Adrenal gland (tissue), 12 donors: Measurements from ENCODE around the gene FAM3B. TPM values are rescaled to one million over a fixed set of nuclear protein-coding genes. Genes with fewer than 3 reads are reported as not detected.

ENCODE experiments used
- DNase-seq, 7 donors: peaks; one replicate each; pipeline ENCODE4 v3.0.0-alpha.2; 2019 to 2020
- H3K27ac ChIP-seq, 5 donors: fragments of 200-600 bp; sonication (generic) in 4 of 5; 1 replicate in 3 of 5; 2 replicates in 2 of 5; pipeline versions ENCODE4 v1.5.1 to v1.8.0; 2016 to 2020; ENCODE audit warnings: mild to moderate bottlenecking in 1 of 5
- H3K27me3 ChIP-seq: fragments of 200-600 bp; 2 replicates; pipeline ENCODE4 v1.8.0; 2021
- H3K36me3 ChIP-seq, 2 donors: fragments of 200-600 bp; replicated peaks in 1 of 2; 1 replicate in 1 of 2; 2 replicates in 1 of 2; pipeline versions ENCODE4 v1.5.1 to v1.8.0; 2018 to 2022
- H3K4me1 ChIP-seq, 2 donors: fragments of 200-600 bp; replicated peaks in 1 of 2; 1 replicate in 1 of 2; 2 replicates in 1 of 2; pipeline versions ENCODE4 v1.5.1 to v1.8.0; 2018 to 2021
- H3K4me3 ChIP-seq, 4 donors: fragments of 200-600 bp; sonication (generic) in 3 of 4; one replicate each; pipeline ENCODE4 v1.5.1; 2016 to 2018
- H3K9me3 ChIP-seq, 3 donors: fragments of 200-600 bp; sonication (generic) in 1 of 3; replicated peaks in 1 of 3; 1 replicate in 2 of 3; 2 replicates in 1 of 3; pipeline versions ENCODE4 v1.5.1 to v1.8.0; 2016 to 2021
- CTCF ChIP-seq, 6 experiments: fragments of 450-650 bp in 4 of 6; fragments of 200-600 bp in 2 of 6; sonication (generic) in 1 of 6; IDR thresholded peaks; 1 replicate in 5 of 6; 2 replicates in 1 of 6; pipeline versions ENCODE4 v1.5.1 to v1.8.0; 2016 to 2021; ENCODE audit warnings: antibody characterized with exemption in 6 of 6, mild to moderate bottlenecking in 2 of 6, moderate library complexity in 1 of 6
- POLR2A ChIP-seq, 2 donors: fragments of 450-650 bp; IDR thresholded peaks; one replicate each; pipeline ENCODE4 v1.6.1; 2017; ENCODE audit warnings: antibody characterized with exemption in 2 of 2, mild to moderate bottlenecking in 2 of 2, moderate library complexity in 1 of 2
- WGBS, 4 donors: extraction: QIAGEN DNeasy Blood & Tissue Kit in 2 of 4; methylation state at CpG; one replicate each; pipeline versions ENCODE4 v1.1.5 to v1.1.7; 2013 to 2017; 5-methylcytosine and 5-hydroxymethylcytosine counted together
- intact Hi-C, 2 donors: fragments of 100-400 bp; cut with DNase I; formaldehyde crosslinking; loops; one replicate each; pipeline versions ENCODE4 v1.14.1 to v1.15.0; 2022 to 2023
- polyA plus RNA-seq, 3 donors: library from polyadenylated mRNA; stranded (reverse); fragments of 200-250 nt in 2 of 3; fragments of 350-450 nt in 1 of 3; fragmentation: Illumina TruSeq in 1 of 3; extraction: RNeasy Lipid Tissue Mini Kit (QIAGEN cat#74804) in 1 of 3; gene quantifications; one replicate each; pipeline ENCODE4 v1.2.3, GENCODE V29; 2013 to 2014
- total RNA-seq, 9 donors: library from RNA; depleted of rRNA in 4 of 9; stranded (reverse); fragments of >200 nt in 4 of 9; fragments of 120-200 nt in 1 of 9; fragmentation: NEBNext Ultra II Directional in 1 of 9; extraction: Animal tissue kit (Norgen Biotek cat#: 25700) in 1 of 9; gene quantifications; one replicate each; pipeline versions ENCODE4 v1.1.0 to v1.2.4, GENCODE V29; 2013 to 2023
- donor health status: healthy with polysubstance abuse.
- donor health status: Bipolar disorder and iron deficiency.
- donor health status: DM: yes; HTN: yes; CAD: no.
- donor health status: DM: no; HTN: no; CAD: no.
- donor health status: DM: no; HTN: no; CAD: no.
- donor health status: DM: yes; HTN: yes; CAD: no.

Gene FAM3B
- total and polyA plus RNA-seq, 12 donors: 0.07 to 0.38 (median 0.24) TPM; not detected in 8

GRCh38 chr21:41378849-41379248 is 62.2 kb downstream of the FAM3B start:
- WGBS, 4 donors: 57 to 85% (median 77%) methylated on average over 3 to 8 of the region's 8 CpGs
- intact Hi-C loops: no loop called here

DNA sequence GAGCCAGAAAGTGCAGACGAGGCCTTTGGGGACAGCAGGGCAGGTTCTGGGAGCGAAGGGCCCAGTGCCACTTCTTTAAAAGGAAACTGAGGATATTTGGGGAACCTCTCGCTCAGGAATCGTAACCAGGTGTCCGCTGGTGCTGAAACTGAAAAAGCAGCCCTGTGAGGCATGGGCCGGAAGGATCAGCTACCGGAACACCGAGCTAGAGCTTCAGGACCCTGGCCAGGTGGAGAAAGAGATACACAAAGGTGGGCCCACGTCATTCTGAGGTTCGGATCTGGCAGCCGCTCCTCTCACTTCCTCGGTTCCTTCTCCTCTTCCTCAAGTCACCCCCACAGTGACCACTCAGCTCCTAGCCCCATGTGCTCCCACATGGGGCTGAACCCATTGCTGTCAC is 63.3 kb downstream of the FAM3B start:
- TF ChIP-seq POLR2A (IDR thresholded peaks at IDR 0.05) (no peak), CTCF (IDR thresholded peaks at IDR 0.05) (no peak)
- intact Hi-C loops: no loop called here
- Histone ChIP-seq H3K4me1 (no peaks in the 10 kb centered on the region), H3K9me3 (no peaks in the 10 kb centered on the region), H3K36me3 (no peaks in the 10 kb centered on the region), H3K4me3 (no peak overlapping the region), H3K27ac (no peak overlapping the region), H3K27me3 (no peaks in the 10 kb centered on the region)
- DNase-seq: no peak
- 84 to 90% (median 86%) methylated on average over 12 of the region's 12 CpGs for WGBS, 4 donors

More at GRCh38 chr21:41378849-41379248, 62.2 kb downstream of the FAM3B start:
- H3K36me3 ChIP-seq: no peaks in the 10 kb centered on the region
- no peaks in the 10 kb centered on the region for H3K27me3 ChIP-seq
- H3K4me3 ChIP-seq: no peak overlapping the region
- no peaks in the 10 kb centered on the region for H3K4me1 ChIP-seq
- no peaks in the 10 kb centered on the region for H3K9me3 ChIP-seq
- no peak for TF ChIP-seq CTCF (IDR thresholded peaks at IDR 0.05)
- TF ChIP-seq POLR2A (IDR thresholded peaks at IDR 0.05): no peak
- DNase-seq: no peak
- H3K27ac ChIP-seq: no peak overlapping the region

DNA sequence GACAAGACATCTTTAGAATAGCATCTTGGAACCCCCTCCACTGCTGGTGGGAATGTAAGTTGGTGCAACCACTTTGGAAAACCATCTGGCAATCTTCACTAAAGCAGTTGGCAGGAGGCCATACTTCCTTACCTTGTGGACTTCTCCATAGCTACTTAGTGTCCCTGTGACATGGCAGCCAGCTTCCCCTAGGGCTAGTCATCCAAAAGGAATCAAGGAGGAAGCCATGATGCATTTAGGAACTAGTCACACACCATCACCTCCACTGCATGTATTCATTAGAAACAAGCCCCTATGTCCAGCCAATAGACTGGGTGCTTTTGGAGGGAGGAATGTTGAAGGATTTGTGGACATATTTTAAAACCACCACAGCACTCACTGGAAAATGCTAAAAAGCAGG is 65.1 kb downstream of the FAM3B start:
- TF ChIP-seq POLR2A (IDR thresholded peaks at IDR 0.05): no peak
- TF ChIP-seq CTCF (IDR thresholded peaks at IDR 0.05): no peak
- Histone ChIP-seq H3K9me3 (no peaks in the 10 kb centered on the region), H3K27ac (no peak overlapping the region), H3K36me3 (no peaks in the 10 kb centered on the region), H3K4me1 (no peaks in the 10 kb centered on the region), H3K4me3 (no peak overlapping the region), H3K27me3 (no peaks in the 10 kb centered on the region)
- intact Hi-C loops: no loop called here
- no peak for DNase-seq

DNA sequence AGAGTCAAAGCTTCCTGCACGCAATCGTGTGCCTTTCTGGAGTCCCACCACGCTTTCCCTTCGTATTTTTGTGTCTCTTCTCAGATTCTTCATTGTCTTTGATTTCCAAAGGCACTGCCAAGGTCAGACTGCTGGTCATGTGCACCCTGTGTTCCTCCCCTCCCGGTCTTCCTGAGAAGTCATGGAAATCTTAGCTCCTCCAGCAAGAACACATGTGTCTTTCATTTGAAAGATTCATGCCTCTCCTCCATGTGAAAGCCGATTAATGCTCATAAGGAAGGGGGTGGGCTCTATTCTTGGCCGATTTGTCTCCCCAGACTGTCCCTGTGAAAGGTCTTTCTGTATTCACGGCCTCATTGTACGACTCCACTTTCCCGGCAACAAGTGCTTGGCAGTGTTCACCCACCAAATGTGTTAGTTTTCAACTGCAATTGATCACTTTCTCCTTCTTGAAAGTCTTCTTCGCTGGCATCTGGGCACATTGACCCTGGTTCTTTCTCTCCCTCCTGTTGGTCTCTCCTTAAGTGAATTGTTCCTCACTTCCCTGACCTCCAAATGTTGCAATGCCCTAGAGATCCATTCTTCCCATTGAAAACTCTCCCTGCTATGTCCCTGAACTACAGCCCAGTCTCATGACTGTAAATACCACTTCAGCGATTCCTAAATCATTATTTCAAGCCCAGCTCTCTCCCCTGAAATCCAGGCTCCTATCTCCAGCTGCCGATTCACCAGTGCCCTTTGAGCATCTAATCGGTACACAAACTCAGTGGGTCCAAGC is 70.6 kb downstream of the FAM3B start:
- 71 to 82% (median 76%) methylated on average over 14 of the region's 14 CpGs for WGBS, 4 donors
- no peaks in the 10 kb centered on the region for H3K36me3 ChIP-seq
- H3K27me3 ChIP-seq: no peaks in the 10 kb centered on the region
- H3K27ac ChIP-seq: no peak overlapping the region
- intact Hi-C loops: no loop called here
- no peaks in the 10 kb centered on the region for H3K4me1 ChIP-seq
- H3K4me3 ChIP-seq: no peak overlapping the region
- no peak for TF ChIP-seq POLR2A (IDR thresholded peaks at IDR 0.05)
- no peak for TF ChIP-seq CTCF (IDR thresholded peaks at IDR 0.05)
- DNase-seq: no peak
- H3K9me3 ChIP-seq: no peaks in the 10 kb centered on the region
